Left lobe of liver (tissue), 2 donors: Measurements from ENCODE around the gene PRKCH. TPM values are rescaled to one million over a fixed set of nuclear protein-coding genes. Genes with fewer than 3 reads are reported as not detected.

Experiments used
- ATAC-seq: fragments of 200-7000 bp; cut with Tn5 transposase; one replicate; pipeline ENCODE4 v1.9.1; 2020; ENCODE audit warnings: mild to moderate bottlenecking, moderate library complexity
- DNase-seq: peaks from one replicate; pipeline ENCODE4 v3.0.0-alpha.2; 2020; ENCODE audit warnings: low spot score
- total RNA-seq: library from RNA; stranded (reverse); gene quantifications from one replicate; pipeline ENCODE4 v1.2.1, GENCODE V29; 2021
- donor health status: DM: no; HTN: no; CAD: no; lungs with moderate emphysema.
- donor health status: DM: no; HTN: yes; CAD: no.

PRKCH gene
- total RNA-seq, 1 donor from 2014 or later, result 6.4 TPM

DNA sequence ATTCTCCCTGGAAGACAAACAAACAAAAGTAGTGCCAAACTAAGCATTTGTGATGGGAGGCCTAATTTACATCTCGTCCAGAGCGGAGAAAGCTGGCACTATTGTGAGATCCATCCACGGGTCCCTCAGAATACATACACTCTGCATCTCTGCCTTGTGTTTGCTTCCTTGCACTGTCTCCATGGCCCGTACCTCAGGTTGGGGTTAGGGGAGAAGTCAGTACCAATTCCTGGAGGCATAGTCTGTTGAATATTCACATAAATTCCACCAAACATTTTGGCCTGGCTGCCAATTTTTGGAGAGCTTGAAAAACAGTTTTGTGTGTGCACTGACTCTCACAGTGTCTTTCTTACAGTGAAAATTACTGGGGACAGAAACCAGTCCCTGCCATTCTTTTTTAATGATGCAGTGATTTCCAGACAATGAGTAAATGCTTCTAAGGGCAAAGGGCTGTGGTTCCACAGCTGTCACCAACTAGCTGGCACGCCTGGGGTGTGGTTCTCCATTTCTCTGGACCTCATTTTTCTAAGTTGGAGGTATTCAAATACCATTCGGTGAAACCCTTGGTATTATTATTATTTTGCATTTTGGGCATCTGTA lies 254.3 kb downstream of the PRKCH start:
- ATAC-seq, result no peak
- no peak for DNase-seq

DNA sequence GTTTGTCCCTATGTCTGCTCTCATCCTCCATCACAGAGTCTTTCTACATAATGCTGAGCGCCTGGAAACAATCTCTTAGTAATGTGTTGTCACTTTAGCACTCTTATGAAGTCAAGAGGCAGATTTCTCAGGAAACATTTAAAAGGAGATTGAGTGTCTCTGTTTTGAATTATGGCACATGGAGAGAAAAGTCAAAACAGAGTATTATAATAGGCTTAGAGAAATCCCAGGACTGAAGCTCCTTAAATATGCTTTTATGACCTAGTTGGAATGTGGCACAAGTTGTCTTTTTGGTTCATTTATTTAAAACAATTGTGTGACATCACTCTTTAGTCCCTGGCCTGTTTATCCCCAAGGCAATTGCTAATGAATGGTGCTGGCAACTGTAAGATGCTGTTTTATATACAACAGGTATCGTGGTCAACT lies 256.1 kb downstream of the PRKCH start:
- DNase-seq (no peak), ATAC-seq (no peak)

DNA sequence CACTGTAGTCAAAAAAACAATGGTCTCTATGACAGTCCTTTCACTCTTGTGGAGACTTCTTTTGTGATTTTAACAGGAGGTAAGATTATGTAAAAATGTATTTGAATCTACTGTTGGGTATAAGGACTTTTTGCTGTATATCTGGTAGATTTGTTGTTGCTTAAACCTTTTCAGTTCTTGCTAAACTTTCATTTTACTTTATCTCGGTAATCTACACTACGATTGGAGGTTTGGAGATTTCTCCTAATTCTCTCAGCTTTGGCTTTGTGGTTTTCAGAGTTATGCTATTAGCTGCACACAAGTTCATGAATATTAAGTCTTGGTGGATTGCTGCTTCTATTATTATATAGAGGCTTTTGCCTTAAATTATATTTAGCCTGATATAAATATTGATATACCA lies 257.4 kb downstream of the PRKCH start:
- no peak for DNase-seq
- ATAC-seq, result no peak

DNA sequence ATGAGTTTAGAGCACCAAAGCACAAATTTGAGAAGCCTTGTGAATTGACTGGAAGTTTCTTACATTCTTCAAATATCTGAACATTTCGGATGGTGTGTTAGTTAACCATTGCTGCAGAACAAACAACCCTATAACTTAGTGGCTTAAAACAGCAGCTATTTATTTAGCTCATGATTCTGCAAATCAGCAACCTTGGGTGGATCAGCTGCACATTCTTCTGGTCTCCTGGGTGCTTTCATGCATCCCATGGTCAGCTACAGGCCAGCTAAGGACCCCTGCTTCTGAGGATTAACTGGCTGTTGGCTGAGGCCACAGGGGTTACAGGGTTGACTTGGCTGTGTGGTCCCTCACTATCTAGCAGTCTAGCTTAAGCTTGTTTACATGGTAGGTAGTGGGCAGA lies 260.0 kb downstream of the PRKCH start:
- ATAC-seq, result no peak
- no peak for DNase-seq

DNA sequence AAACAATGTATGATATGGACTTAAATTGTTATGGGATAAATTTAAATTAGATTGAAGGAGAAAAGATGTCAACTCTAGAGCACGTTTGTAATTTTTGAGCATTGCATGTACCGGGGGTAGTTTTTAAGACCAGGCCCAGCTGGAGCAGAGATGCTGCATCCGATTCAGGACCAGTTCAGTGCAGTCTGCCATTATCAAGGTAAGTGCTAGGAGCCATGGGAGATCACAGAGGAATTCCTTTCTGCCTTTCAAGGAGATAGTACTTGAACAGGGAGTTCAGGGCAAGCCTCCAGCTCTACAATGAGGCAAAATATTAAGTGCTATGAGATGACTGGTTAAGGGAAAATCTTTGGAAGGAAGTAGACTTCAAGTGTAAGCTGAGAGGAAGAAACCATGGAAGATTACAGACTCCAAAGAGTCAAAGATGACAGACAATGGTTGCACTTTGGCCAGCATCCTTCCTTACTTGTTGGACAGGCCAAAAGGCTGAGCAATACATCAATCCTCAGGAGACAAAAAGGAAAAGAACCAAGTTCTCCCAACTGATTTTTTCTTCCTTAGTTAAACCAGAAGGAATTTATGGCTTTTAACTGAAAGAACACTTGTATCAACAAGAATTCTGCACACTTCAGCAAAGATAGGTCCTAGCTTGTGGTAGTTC lies 260.7 kb downstream of the PRKCH start:
- peak; percentile 40 for ATAC-seq
- no peak for DNase-seq

DNA sequence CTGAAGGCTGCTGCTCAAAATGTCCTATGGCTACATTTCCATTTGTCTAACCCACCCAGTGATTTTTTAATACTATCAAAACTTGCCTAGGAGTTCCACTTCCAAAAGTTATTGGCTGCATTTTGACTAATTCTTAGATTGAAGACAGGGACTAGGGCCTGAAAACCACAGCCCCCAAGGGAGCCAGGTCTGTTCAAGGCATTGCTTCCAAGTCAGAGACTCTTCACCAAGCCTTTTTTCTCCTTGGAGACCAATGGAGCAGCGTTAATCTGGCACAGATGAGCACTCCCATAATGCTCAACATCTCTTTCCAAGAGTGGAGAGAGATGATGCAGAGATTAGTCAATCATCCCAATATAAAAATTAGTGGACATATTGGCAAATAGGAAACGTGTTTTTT lies 261.4 kb downstream of the PRKCH start:
- ATAC-seq, result no peak
- no peak for DNase-seq

DNA sequence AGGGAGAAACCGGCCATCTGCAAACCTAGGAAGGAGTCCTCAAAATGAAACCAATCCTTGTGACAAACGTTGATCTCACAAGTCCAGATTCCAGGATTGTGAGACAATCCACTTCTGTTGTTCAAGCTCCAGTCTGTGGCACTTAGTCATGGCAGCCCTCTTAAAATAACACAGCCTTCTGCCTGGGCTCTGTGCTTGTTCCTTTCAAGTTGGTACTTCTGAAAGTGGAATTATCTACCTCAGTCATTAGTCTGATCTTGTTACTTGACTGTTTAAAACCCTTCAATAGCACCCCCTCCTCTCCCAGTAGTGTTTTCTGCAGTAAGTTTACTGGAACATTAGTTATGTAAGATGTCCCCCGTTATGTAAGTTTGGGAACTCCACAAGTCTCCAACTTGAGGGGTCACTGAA lies 263.0 kb downstream of the PRKCH start:
- ATAC-seq, result no peak

DNA sequence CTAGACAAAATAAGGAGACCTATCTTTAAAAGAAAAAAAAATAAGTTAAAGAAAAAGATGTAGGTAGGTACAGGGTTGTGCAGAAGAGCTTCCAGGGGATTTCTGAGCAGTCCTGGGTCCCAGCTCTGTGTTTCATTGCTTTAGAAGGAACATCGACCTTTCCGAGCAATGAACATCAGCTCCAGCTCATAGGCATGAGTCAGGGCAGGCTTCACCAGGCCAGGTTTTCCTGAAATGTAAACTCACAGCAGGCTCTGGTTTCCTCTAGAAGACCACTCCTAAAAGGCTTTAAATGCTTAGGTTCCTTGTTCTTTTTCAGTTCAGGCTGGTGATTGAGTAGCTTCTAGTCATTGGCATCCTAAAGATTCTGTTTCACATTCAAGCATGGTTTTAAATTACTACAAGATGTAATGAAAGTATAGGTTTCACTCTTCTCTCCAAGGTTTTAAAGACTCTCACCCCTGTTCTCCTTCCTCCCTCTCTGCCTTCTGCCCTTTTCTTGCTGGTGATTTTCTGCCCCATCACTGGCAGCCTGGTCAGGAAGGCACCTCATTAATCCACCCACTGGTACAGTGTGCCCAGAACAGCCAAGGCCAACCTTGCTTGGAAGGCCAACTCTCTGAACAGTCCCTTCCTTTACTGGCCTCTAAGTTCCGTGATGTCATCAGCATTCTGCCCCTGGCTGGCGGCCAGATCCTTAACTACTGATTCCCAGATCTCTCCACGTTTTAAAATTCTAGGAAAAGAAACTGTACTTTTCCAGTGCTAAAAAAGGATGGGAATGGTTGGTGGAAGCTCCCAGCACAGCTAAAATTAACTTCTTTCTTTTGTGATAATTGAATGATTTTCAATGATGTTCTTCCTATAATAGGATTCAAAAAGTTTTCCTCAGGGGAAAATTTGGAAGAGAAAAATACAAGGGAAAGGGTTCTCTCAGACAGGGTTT lies 264.5 kb downstream of the PRKCH start:
- ATAC-seq (peak; percentile 49), DNase-seq (peak; percentile 59)

More for the DNA sequence above, 263.0 kb downstream of the PRKCH start:
- no peak for DNase-seq

DNA sequence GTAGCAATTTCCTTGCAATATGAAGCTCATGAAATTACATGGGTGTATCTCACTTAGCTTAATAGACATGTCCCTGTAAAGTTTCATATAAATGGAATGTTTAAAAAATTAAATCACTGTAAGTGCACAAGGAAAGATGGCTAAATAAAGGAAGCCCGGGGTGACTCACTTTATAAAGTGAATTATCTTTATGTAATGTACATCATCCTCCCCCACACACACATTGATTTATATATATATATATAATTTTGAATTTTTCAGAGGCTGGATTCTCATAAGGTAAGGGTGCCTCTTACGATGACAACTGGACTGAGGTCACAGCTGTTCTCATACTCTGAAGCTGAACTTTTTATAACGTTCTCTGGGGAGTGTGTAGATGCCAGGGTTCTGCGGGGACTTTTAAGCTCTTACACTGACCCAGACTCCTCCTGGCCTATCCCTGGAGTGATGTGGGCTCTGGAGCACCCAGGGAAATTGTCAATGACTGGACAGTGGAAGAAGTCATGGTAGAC lies 265.2 kb downstream of the PRKCH start:
- ATAC-seq, result no peak
- DNase-seq, result no peak

DNA sequence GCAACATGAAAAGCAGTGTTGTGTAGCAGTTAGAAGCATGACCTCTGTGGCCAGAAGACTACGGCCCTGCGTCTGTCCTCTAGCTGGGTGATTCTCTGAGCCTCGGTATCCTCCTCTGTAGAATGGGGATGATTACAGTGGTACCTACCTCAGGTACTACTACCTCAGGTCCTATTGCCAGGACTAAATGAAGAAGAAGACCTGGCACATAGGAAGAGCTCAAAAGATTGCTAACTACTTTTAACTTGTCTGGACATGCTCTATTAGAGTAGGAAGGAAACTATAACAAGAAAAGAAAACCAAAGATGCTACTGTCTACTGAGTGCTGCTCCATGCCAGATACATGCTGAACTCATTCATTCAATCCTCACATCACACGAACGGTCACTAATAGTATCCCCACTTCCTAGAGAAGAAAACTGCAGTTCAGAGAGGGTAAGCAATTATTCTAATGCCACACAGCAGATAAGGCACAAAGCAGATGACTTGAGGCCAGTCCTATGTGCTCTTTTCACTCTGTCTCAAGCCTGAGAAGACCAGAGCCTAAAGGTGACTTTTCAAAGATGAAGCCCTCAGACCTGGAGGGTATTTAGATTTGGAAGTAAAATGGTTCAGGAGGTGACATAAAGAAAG lies 265.8 kb downstream of the PRKCH start:
- DNase-seq (no peak), ATAC-seq (no peak)

DNA sequence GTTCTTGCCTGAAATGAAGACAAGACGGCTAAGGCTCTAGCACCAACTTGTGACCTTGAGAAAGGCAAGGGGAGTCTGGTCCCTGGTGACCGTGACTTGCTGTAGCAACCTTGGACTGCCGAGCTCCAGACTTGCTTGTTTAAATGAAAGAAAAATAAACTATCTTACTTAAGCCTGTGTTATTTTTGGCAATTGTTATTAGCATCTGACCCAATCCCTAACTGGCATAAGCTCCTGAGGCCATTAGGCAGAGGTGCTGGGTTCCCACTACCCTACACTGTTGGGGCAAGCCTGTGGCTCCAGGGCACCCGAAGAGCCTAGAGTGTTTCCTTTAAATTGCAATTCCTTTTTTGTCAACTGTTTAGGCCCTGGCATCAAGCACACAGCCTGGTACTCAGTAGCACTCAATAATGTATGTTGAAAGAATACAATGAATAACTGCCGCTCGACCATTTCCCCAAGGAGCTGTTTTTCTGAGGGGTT lies 267.1 kb downstream of the PRKCH start:
- ATAC-seq (peak; percentile 86), DNase-seq (no peak)

DNA sequence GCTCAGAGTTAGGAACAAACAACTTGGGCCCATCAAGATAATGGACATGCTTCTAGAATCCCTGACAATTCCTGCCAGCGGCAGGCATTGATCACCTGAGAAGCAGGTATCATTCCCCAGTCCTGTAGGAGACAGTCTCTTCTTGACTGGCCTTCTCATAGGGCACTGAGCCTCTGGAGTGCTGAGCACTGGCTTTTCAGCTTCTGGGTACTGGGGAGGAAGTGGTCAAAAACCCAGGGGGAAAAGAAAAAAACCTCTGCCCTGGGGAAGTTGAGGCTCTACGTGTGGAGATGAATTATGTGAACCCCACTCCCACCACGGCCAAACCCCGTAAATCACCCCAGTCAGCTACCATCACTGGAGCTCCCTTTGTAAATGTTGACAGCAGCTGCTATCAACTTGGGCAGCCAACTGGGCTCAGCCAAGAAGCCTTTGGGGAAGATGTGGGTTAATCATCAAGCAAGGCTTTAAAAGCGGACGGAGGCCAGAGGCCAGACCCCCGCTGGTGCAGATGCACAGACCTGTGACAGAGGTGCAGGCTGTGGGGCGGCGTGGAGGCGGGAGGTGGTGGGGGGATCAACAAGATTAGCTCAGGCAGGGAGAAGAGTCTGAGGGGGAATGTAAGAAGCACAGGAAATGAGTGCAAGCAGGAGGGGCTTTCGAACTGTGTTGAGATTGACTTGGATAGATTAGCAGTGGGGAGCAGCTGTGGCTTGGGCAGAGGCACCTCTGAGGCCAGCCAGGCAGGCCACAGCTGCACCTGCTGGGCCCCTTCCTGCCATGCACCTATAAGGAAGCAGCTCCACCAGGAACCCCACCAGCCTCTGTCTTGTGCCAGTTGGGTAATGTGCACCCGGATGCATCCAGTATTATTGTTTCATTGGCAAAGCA lies 268.6 kb downstream of the PRKCH start:
- ATAC-seq, result no peak
- no peak for DNase-seq

DNA sequence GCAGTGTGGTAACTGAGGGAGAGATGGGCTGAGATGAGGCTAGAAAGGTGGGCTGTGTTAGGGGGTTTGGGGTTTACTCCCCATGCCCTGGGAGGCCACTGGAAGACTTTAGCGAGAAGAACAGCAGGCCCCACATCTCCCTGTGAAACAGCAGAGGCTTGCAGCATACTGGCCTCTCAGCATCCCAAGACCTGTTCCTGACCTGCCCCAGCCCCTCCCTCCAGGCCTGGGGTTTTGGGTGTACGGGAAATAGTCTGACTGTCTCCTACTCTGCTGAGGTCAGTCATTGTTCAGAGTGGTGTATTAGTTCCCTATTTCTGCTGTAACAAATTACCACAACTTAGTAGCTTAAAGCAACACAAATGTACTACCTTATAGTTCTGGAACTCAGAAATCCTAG lies 270.5 kb downstream of the PRKCH start:
- ATAC-seq (no peak), DNase-seq (no peak)

DNA sequence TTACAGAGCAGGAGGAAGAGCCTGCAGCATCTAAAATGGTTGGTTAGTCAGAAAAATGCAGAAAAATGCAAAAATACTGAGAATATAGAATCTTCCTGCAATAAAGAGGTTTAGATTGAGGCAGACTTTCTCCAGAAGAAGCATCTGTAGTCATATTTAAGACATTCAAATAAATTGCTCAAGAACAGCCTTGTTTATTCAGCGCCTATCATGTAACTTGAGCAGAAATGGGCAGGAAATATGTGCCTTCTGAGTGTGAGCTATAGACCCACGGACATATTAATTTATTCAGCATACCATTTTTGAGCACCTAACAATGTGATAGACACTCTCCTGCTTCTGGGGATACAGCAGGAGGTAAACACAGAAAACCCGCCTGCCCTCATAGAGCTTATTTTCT lies 272.0 kb downstream of the PRKCH start:
- ATAC-seq (no peak), DNase-seq (no peak)

DNA sequence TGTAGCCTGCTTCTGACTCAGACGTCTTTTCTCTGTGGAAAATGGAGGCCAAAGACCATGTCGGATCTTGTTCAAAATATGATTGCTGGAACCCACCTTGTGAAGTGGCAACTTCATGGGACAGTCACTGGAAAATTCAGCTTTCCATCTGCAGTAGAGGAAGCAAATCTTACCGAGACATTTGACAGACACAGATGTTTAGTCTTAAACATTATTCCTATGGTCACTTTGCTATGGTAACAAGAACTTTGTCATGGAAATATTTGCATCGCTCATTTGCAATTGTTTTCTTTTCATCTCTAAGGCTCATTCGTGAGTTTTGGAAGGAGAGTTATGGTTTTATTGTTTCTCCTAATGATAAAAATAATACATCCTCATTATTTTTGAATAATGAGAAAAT lies 275.6 kb downstream of the PRKCH start:
- ATAC-seq (no peak), DNase-seq (no peak)

DNA sequence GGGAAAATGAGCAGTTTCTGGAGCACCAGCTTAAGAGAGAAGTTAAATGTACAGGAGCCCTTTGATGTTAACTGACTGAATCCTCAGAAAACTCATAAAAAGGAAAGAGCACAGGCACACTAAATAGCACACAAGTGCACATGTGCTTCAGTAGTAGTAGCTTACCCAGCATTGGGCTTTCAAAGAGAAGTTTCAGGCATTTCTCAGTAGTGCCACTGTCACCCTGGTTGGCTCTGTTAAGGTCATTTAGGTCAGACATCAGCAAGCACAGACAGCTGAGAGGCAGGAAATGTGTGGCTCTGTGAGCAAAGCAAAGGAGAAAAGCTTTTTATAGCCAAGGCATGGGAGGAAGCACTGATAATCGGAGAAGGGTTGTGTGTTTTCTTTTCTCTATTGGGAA lies 277.6 kb downstream of the PRKCH start:
- no peak for DNase-seq
- ATAC-seq, result peak; percentile 53

DNA sequence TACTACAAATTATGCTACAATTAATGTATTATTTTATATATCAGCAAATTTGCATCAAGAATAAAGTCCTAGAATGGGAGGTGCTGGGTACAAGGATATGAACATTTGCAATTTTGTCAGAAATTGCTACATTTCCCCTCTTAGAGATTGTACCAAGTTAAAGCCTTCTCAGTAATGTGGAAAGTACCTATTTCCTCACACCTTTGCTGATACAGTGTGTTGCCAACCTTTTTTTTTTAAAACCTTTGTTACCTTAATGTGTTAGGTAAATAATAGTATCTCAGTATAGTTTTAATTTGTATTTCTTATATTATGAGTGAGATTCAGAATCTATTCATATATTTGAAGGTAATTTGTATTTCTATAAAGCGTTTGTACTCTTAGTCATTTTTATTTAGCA lies 278.6 kb downstream of the PRKCH start:
- no peak for ATAC-seq
- DNase-seq, result no peak
